ENCODE data around the gene FAS. TPM values are rescaled to one million over a fixed set of nuclear protein-coding genes. Genes with fewer than 3 reads are reported as not detected.

The FAS gene
- total RNA-seq = 10 to 100 TPM; 17.8 to 60.2 (median 42.6) TPM

- peak within 1 kb of the TSS; percentile 88 for H3K4me3 ChIP-seq
- peak; percentile 89 to 93 for DNase-seq (ENCODE audit: low spot score in 2 of 2)
- H3K27ac ChIP-seq = peak within 1 kb of the TSS; percentile 97
- TF ChIP-seq POLR2AphosphoS5 (IDR thresholded peaks at IDR 0.05) = peak in 1 of 3 donors; percentile 18
- peak in 1 of 2 donors; percentile 50 for TF ChIP-seq POLR2A (IDR thresholded peaks at IDR 0.05)
- no peak for TF ChIP-seq EP300 (IDR thresholded peaks at IDR 0.05)
- peaks cover 44% of the 10 kb centered on the region for H3K4me1 ChIP-seq
- H3K36me3 ChIP-seq = no peaks in the 10 kb centered on the region
- H3K27me3 ChIP-seq = no peaks in the 10 kb centered on the region
- under 1% methylated on average over 31 of the region's 51 CpGs for WGBS
- no peaks in the 10 kb centered on the region for H3K9me3 ChIP-seq
These were observed at the start of gene FAS for GRCh38 chr10:88990384-88991160. FAS (plus strand) TSS chr10:88990798; CDS start chr10:88990877, 79 bp downstream.

GRCh38 chr10:88941026-88941425 lies 49.6 kb upstream of the FAS start:
- Histone ChIP-seq H3K9me3 (no peaks in the 10 kb centered on the region), H3K4me1 (no peaks in the 10 kb centered on the region), H3K27ac (no peak overlapping the region), H3K4me3 (no peak overlapping the region), H3K27me3 (no peaks in the 10 kb centered on the region), H3K36me3 (peaks cover 11% of the 10 kb centered on the region)
- 95% methylated on average over 4 of the region's 6 CpGs for WGBS
- no peak for TF ChIP-seq POLR2AphosphoS5 (IDR thresholded peaks at IDR 0.05)
- no peak for TF ChIP-seq EP300 (IDR thresholded peaks at IDR 0.05)
- TF ChIP-seq CTCF (IDR thresholded peaks at IDR 0.05) = no peak
- no peak for TF ChIP-seq POLR2A (IDR thresholded peaks at IDR 0.05)
- no peak for DNase-seq (ENCODE audit: low spot score in 2 of 2)

DNA sequence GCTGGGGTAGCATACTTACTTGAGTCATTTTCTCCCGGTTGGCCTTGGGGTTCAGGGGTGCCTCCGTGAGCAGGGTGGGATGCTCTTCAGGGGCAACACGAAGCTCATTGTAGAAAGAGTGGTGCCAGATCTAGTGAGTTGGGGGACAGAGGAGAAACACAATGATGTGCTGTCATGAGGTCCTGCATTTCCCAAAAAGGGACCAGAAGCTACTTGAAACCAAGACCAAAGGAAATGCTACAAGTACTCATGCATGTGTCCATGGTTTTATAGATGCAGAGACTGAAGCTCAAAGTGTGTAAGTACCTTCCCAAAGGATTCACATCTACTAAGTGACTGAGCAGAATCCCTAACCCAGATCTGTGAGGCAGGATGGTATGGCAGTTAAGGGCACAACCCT lies 46.8 kb upstream of the FAS start:
- TF ChIP-seq CTCF (IDR thresholded peaks at IDR 0.05) (no peak), POLR2AphosphoS5 (IDR thresholded peaks at IDR 0.05) (no peak), POLR2A (IDR thresholded peaks at IDR 0.05) (no peak), EP300 (IDR thresholded peaks at IDR 0.05) (no peak)
- no peak for DNase-seq (ENCODE audit: low spot score in 2 of 2)
- no peaks in the 10 kb centered on the region for H3K9me3 ChIP-seq
- no peaks in the 10 kb centered on the region for H3K4me1 ChIP-seq
- no peak overlapping the region for H3K4me3 ChIP-seq
- no peaks in the 10 kb centered on the region for H3K27me3 ChIP-seq
- no peak overlapping the region for H3K27ac ChIP-seq
- H3K36me3 ChIP-seq = peaks cover 10% of the 10 kb centered on the region
- 86% methylated on average over 3 of the region's 3 CpGs for WGBS

- no peaks in the 10 kb centered on the region for H3K4me1 ChIP-seq
- no peaks in the 10 kb centered on the region for H3K36me3 ChIP-seq
- TF ChIP-seq POLR2A (IDR thresholded peaks at IDR 0.05) (no peak), CTCF (IDR thresholded peaks at IDR 0.05) (no peak), POLR2AphosphoS5 (IDR thresholded peaks at IDR 0.05) (no peak), EP300 (IDR thresholded peaks at IDR 0.05) (no peak)
- DNase-seq (ENCODE audit: low spot score in 2 of 2) = no peak
- H3K27ac ChIP-seq = no peak overlapping the region
- no peaks in the 10 kb centered on the region for H3K27me3 ChIP-seq
- H3K4me3 ChIP-seq = no peak overlapping the region
- 74% methylated on average over 3 of the region's 3 CpGs for WGBS
- H3K9me3 ChIP-seq = no peaks in the 10 kb centered on the region
These were observed 45.8 kb upstream of the FAS start for GRCh38 chr10:88944813-88945212.

DNA sequence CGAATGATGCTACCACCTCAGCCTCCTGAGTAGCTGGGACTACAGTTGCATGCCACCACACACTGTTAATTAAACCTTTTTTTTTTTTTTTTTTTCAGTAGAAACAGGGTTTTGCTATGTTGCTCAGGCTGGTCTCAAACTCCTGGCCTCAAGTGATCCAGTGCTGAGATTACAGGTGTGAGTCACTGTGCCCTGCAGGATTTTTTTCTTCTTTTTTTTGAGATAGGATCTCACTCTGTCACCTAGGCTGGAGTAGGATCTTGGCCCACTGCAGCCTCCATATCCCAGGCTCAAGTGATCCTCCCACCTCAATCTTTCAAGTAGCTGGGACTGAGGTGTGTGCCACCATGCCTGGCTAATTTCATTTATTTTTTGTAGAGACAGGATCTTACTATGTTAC lies 44.4 kb upstream of the FAS start:
- Histone ChIP-seq H3K4me3 (no peak overlapping the region), H3K27ac (no peak overlapping the region), H3K4me1 (peaks cover 13% of the 10 kb centered on the region), H3K9me3 (no peaks in the 10 kb centered on the region), H3K27me3 (no peaks in the 10 kb centered on the region), H3K36me3 (no peaks in the 10 kb centered on the region)
- TF ChIP-seq POLR2AphosphoS5 (IDR thresholded peaks at IDR 0.05) (no peak), EP300 (IDR thresholded peaks at IDR 0.05) (no peak), CTCF (IDR thresholded peaks at IDR 0.05) (no peak), POLR2A (IDR thresholded peaks at IDR 0.05) (no peak)
- DNase-seq (ENCODE audit: low spot score in 2 of 2) = no peak
- WGBS = 95% methylated on average over 1 of the region's 1 CpG

Measured in suprapubic skin (tissue), 4 donors.